Body of pancreas (tissue), 4 donors: ENCODE results near the gene RPL32. TPM values are rescaled to one million over a fixed set of nuclear protein-coding genes. Genes with fewer than 3 reads are reported as not detected.

Experiments
- ATAC-seq: fragments of 150-250 bp; one replicate; pipeline ENCODE4 v1.9.1; 2016
- DNase-seq, 4 donors: peaks; one replicate each; pipeline ENCODE4 v3.0.0-alpha.2; 2019
- H3K27ac ChIP-seq, 4 donors: fragments of 200-600 bp; sonication (generic); 1 replicate in 3 of 4; 2 replicates in 1 of 4; pipeline versions ENCODE4 v1.5.1 to v1.6.1; 2016 to 2019; ENCODE audit warnings: mild to moderate bottlenecking in 1 of 4, mixed read lengths in 1 of 4, moderate library complexity in 1 of 4
- H3K27me3 ChIP-seq, 2 donors: fragments of 200-600 bp; sonication (generic); one replicate each; pipeline ENCODE4 v1.6.0; 2016; ENCODE audit warnings: mild to moderate bottlenecking in 1 of 2
- H3K36me3 ChIP-seq, 2 donors: fragments of 200-600 bp; sonication (generic); replicated peaks in 1 of 2; 2 replicates each; pipeline ENCODE4 v1.5.1; 2016; ENCODE audit warnings: low read depth in 2 of 2; ENCODE audit not compliant: insufficient read depth in 1 of 2
- H3K4me1 ChIP-seq: fragments of 200-600 bp; sonication (generic); one replicate; pipeline ENCODE4 v1.6.0; 2016
- H3K4me3 ChIP-seq, 2 donors: fragments of 200-600 bp; sonication (generic); 1 replicate in 1 of 2; 2 replicates in 1 of 2; pipeline ENCODE4 v1.5.1; 2016 to 2019
- H3K9me3 ChIP-seq, 3 donors: fragments of 200-600 bp; sonication (generic); 1 replicate in 2 of 3; 2 replicates in 1 of 3; pipeline ENCODE4 v1.5.1; 2016
- POLR2A ChIP-seq, 3 donors: fragments of 450-650 bp; IDR thresholded peaks; one replicate each; pipeline ENCODE4 v1.6.1; 2016; ENCODE audit warnings: antibody characterized with exemption in 3 of 3, mild to moderate bottlenecking in 2 of 3
- WGBS, 2 donors: methylation state at CpG; one replicate each; pipeline ENCODE4 v1.1.5; 2017; 5-methylcytosine and 5-hydroxymethylcytosine counted together
- intact Hi-C: fragments of 100-400 bp; cut with DNase I; formaldehyde crosslinking; loops from one replicate; pipeline ENCODE4 v1.15.1; 2023
- total RNA-seq, 2 donors: library from RNA; depleted of rRNA; stranded (reverse); fragments of >200 nt; gene quantifications; one replicate each; pipeline ENCODE4 v1.1.0, GENCODE V29; 2016
- TF ChIP-seq, protein P1 (sequence below), 7 experiments: fragments of 450-650 bp in 4 of 7; fragments of 200-600 bp in 3 of 7; sonication (generic) in 3 of 7; IDR thresholded peaks; one replicate each; pipeline ENCODE4 v1.5.1; 2016 to 2019; ENCODE audit warnings: antibody characterized with exemption in 7 of 7

Gene RPL32
- total RNA-seq, 2 donors from 2014 or later: 396 to 1,369 TPM

DNA sequence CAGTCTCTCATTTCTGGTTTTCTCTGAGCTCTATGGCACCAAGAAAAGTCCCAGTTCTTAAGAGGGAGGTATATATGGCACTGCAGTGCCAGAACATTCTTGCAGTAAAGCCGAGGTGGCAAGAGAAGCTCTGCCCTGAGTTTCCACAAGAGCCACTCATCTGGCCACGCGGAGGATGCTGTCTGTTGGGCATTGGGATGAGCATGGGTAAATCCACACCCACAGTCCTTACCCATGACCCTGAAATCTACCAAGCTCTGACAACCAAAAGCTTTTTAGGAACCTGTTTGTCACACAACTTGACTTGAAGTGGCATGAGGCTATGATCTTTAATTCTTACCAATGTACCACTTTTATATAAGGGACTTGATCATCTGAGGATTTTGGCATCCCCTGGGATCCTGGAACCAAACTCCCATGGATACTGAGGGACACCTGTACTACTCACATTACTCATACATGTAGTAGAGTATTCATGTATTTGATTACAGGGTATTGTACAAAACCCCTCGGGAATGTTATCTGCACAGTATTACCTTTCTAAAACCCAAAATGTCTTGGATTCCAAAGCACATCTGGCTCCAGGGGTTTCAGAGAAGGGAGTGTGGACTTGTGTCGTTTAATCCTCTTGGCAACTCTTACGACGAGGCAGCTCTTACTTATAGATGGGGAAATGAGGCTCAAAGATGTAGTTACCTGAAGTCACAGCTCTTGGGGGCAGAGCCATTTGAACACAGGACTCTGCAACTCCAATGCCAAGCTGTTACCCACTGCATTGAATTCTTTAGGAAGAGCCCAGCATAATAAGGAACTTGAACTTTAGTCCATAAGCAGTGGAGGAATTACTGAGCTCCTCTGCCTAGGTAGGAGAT, 8.8 kb downstream of the RPL32 start:
- WGBS, 2 donors: 79 to 82% methylated on average over 7 of the region's 7 CpGs
- H3K36me3 ChIP-seq: peaks cover 18 to 27% of the 10 kb centered on the region in 2 donors
- DNase-seq (no peak), ATAC-seq (no peak)
- TF ChIP-seq, protein P1, sequence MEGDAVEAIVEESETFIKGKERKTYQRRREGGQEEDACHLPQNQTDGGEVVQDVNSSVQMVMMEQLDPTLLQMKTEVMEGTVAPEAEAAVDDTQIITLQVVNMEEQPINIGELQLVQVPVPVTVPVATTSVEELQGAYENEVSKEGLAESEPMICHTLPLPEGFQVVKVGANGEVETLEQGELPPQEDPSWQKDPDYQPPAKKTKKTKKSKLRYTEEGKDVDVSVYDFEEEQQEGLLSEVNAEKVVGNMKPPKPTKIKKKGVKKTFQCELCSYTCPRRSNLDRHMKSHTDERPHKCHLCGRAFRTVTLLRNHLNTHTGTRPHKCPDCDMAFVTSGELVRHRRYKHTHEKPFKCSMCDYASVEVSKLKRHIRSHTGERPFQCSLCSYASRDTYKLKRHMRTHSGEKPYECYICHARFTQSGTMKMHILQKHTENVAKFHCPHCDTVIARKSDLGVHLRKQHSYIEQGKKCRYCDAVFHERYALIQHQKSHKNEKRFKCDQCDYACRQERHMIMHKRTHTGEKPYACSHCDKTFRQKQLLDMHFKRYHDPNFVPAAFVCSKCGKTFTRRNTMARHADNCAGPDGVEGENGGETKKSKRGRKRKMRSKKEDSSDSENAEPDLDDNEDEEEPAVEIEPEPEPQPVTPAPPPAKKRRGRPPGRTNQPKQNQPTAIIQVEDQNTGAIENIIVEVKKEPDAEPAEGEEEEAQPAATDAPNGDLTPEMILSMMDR (IDR thresholded peaks at IDR 0.05): no peak
- no peak for TF ChIP-seq POLR2A (IDR thresholded peaks at IDR 0.05)
- H3K4me1 ChIP-seq: peaks cover 1% of the 10 kb centered on the region
- no peak overlapping the region for H3K4me3 ChIP-seq
- intact Hi-C loops: no loop called here
- no peaks in the 10 kb centered on the region for H3K9me3 ChIP-seq
- no peak overlapping the region for H3K27ac ChIP-seq
- no peaks in the 10 kb centered on the region for H3K27me3 ChIP-seq

DNA sequence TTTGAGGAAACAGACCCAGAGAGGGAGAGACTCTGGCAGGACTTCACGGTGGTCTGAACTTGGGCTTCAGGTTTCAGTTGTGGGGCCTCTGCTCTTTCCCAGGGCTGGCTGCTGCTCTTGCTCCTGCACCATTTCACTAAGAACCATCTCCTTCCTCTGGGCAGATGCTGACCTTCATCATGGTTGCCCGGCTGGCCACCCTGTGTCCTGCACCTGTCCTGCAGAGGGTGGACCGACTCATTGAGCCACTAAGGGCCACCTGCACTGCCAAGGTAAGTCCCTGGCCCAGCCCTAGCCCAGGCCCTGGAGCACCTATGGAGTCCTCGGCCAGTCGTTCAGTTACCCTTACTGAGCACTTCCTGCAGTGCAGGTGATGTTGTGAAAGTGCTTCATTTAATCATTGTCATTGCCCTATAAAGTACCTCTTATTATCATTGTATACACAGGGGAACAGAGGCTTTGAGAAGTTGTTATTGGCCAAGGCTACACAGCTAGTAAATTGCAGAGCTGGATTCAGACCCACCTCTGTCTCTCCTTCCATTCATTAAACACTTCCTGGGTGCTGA, 10.0 kb downstream of the RPL32 start:
- intact Hi-C loops: no loop called here
- no peak for ATAC-seq
- no peak for TF ChIP-seq POLR2A (IDR thresholded peaks at IDR 0.05)
- TF ChIP-seq, protein P1 (IDR thresholded peaks at IDR 0.05): no peak
- H3K36me3 ChIP-seq: peaks cover 18 to 22% of the 10 kb centered on the region in 2 donors
- no peak overlapping the region for H3K4me3 ChIP-seq
- no peaks in the 10 kb centered on the region for H3K9me3 ChIP-seq
- WGBS, 2 donors: 71 to 81% methylated on average over 3 to 5 of the region's 5 CpGs
- no peaks in the 10 kb centered on the region for H3K4me1 ChIP-seq
- DNase-seq: no peak
- H3K27ac ChIP-seq: no peak overlapping the region
- H3K27me3 ChIP-seq: no peaks in the 10 kb centered on the region

DNA sequence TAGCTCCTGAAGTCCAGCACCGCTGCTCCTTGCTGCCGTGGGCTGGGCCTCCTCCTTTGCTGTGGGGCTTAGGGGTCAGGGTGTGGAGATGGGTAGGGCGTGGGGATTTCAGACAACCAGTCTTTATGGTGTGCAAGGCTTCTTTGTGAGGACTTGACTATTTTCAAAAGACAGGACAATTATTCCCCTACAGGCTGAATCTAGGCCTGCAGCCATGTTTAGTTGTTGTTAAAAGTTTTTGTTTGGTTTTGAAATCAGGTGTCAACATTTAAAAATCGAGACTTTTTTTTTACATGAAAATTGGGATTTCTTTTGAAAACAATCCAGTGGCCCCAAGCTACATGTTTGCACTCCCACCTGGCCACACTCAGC, 10.6 kb downstream of the RPL32 start:
- TF ChIP-seq, protein P1 (IDR thresholded peaks at IDR 0.05): peak in 2 of 7 experiments; percentile 4 to 23
- no peak for TF ChIP-seq POLR2A (IDR thresholded peaks at IDR 0.05)
- peaks cover 16 to 18% of the 10 kb centered on the region in 2 donors for H3K36me3 ChIP-seq
- no peak overlapping the region for H3K4me3 ChIP-seq
- 82 to 85% methylated on average over 4 of the region's 4 CpGs for WGBS, 2 donors
- ATAC-seq (no peak), DNase-seq (no peak)
- H3K27me3 ChIP-seq: no peaks in the 10 kb centered on the region
- intact Hi-C loops: no loop called here
- no peak overlapping the region for H3K27ac ChIP-seq
- H3K9me3 ChIP-seq: no peaks in the 10 kb centered on the region
- no peaks in the 10 kb centered on the region for H3K4me1 ChIP-seq

DNA sequence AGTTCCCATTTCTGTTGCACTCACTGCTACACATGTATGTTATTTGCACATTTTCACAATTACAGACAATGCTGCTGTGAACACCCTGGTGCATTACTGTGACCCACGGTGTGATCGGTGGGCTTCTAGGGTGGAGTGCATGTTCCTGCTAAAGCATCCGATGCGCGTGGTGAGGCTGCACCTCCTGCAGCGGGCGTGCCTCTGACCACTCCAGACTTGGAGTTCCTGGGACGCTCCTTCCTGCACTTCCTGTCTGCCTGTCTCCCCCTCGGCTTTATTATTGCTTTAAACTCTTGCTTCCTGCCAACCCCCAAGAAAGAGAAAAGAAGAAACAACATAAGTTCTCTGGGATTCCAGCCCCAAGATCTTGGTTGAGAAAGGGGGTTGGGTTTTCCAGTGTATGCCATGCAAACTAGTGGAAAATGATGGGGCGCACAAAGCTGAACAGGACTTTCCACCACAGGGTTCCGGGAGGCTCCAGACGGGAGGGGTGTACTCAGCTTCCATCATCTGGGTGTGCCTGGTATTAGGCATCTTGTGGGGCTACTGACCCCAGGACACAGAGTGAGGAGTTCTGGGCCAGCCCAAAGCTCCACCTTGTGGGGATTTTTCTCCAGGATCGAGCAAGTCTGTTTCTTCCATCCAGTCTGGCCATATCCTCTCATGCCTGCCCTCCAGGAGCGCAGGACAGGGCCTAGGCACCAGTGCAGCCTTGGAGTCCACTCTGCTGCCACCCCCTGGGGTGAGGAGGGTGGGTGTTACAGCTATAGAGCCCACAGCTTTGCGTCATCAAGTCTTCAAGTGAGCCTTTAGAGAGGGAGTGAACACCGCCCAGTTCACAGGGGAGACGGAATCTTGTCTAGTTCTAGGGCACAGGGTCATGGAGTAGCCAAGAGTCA, 11.2 kb downstream of the RPL32 start:
- no peak for ATAC-seq
- H3K4me3 ChIP-seq: no peak overlapping the region
- H3K27ac ChIP-seq: no peak overlapping the region
- WGBS, 2 donors: 77 to 81% methylated on average over 14 to 17 of the region's 17 CpGs
- TF ChIP-seq, protein P1 (IDR thresholded peaks at IDR 0.05): no peak
- no peak for TF ChIP-seq POLR2A (IDR thresholded peaks at IDR 0.05)
- no peak for DNase-seq
- H3K27me3 ChIP-seq: no peaks in the 10 kb centered on the region
- H3K4me1 ChIP-seq: no peaks in the 10 kb centered on the region
- intact Hi-C loops: no loop called here
- H3K36me3 ChIP-seq: peaks cover 10 to 14% of the 10 kb centered on the region in 2 donors
- H3K9me3 ChIP-seq: no peaks in the 10 kb centered on the region
